ENCODE data around the gene NFATC2IP.

DNA sequence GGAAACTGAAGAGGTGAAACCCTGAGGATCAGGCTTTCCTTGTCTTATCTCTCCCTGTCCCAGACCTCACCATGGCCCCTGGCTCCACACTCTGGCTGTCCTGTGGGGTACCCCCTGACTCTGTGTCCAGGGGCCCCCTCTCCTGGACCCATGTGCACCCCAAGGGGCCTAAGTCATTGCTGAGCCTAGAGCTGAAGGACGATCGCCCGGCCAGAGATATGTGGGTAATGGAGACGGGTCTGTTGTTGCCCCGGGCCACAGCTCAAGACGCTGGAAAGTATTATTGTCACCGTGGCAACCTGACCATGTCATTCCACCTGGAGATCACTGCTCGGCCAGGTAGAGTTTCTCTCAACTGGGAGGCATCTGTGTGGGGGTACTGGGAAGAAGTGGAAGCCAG is 17.6 kb upstream of the NFATC2IP start:
- TF ChIP-seq, protein P1, sequence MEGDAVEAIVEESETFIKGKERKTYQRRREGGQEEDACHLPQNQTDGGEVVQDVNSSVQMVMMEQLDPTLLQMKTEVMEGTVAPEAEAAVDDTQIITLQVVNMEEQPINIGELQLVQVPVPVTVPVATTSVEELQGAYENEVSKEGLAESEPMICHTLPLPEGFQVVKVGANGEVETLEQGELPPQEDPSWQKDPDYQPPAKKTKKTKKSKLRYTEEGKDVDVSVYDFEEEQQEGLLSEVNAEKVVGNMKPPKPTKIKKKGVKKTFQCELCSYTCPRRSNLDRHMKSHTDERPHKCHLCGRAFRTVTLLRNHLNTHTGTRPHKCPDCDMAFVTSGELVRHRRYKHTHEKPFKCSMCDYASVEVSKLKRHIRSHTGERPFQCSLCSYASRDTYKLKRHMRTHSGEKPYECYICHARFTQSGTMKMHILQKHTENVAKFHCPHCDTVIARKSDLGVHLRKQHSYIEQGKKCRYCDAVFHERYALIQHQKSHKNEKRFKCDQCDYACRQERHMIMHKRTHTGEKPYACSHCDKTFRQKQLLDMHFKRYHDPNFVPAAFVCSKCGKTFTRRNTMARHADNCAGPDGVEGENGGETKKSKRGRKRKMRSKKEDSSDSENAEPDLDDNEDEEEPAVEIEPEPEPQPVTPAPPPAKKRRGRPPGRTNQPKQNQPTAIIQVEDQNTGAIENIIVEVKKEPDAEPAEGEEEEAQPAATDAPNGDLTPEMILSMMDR (optimal IDR thresholded peaks at IDR 0.05 in 1 of 3, IDR thresholded peaks at IDR 0.05 in 1 of 3, conservative IDR thresholded peaks at IDR 0.05 in 1 of 3; ENCODE audit: extremely low read depth in 1 of 3, insufficient read depth in 2 of 3, low read length in 3 of 3) = no peak
- no peak for TF ChIP-seq EZH2 (IDR thresholded peaks at IDR 0.05; ENCODE audit: low read length)
